ENCODE data around the gene FA2H.

- TF ChIP-seq CTCF (IDR thresholded peaks at IDR 0.05; ENCODE audit: borderline replicate concordance, extremely low read depth, low read length, poor library complexity, severe bottlenecking) (peak; percentile 31), EZH2 (IDR thresholded peaks at IDR 0.05; ENCODE audit: borderline replicate concordance, low read depth, low read length, severe bottlenecking) (no peak)
Measured at GRCh38 chr16:74718741-74719610, 55.6 kb downstream of the FA2H start.
